HG02623 (cell line): ENCODE results near the gene DCAF5.
"Not testable (repeated sequence)": the region's sequence is repeated elsewhere in the genome, so short reads cannot be mapped to it uniquely, and the experiment has no call there.

Experiments used
- ATAC-seq: cut with Tn5 transposase; IDR thresholded peaks from one replicate; pipeline ENCODE4 v1.9.1; 2021; ENCODE audit warnings: moderate library complexity; ENCODE audit not compliant: unreplicated experiment

The DCAF5 gene

GRCh38 chr14:69152902-69153151 is at the start of gene DCAF5:
Gene DCAF5 (minus strand): TSS chr14:69153119. CDS start chr14:69152978, 141 bp downstream.
- no peak for ATAC-seq

GRCh38 chr14:69199786-69200185 is 46.9 kb upstream of the DCAF5 start:
- ATAC-seq = no peak

GRCh38 chr14:69193721-69194120 is 40.8 kb upstream of the DCAF5 start:
- no peak for ATAC-seq

DNA sequence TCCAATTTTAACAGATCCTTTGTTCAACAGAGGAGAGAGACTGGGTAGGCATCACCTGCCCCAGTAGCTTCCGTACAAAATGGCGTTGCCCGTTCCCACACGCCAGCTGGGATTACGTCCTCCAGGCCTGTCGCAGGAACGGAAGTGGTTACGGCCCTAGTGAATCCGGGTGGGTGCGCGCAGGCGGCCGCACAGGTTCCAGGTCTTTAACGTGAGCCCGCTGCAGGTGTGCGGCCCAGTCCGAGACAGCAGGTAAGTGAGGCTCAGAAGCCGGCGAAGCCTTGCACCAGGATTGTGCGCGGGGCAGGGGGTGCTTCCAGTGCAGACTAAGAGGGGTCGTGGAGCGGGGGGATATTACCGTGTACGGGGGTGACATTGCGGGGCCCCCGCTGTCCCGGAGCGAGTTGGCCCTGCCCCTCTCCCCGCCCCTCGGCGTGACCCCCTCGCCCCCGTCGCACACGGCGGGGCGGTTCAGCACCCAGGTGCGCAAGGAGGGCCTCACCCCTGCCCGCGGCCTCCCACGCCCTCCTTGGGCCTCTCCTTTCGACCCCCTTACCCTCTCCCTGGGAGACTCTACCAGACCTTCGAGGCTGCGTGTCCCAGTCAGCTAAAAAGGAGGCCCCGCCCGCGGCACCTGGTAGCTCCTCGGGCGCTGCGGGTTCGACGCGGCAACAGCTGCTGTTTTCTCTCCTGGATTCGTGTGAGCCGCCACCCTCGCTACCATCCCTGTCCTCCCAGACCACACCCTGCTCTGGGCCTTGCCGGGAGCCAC is 38.6 kb upstream of the DCAF5 start, which contains the start of gene EXD2:
Gene EXD2, plus strand, starts transcription at position 159 of the 772 bp plus-strand sequence. CDS start 17,973 bp downstream, outside the sequence.
- peak; percentile 81 for ATAC-seq

DNA sequence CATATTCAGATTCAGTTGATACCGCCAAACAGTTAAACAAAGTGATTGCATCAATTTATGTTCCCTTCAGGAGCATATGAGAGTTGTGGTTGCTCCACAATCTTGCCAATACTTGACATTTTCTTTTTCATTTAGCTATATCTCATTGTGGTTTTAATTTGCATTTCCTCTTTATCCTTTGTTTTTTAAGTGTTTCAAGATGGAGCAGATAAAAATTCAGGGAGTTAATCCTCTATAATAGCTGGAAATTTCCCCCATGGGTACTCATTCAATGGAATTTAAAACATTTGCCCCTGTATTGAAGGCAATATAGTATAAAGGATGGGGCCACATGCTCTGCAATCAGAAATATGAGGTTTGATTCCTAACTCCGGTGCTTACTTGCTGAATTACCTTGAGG is 37.3 kb upstream of the DCAF5 start:
- no peak for ATAC-seq

- ATAC-seq = no peak
Observed at GRCh38 chr14:69183735-69184134, 30.8 kb upstream of the DCAF5 start.

- not testable (repeated sequence) for ATAC-seq
Observed at GRCh38 chr14:69182580-69182979, 29.7 kb upstream of the DCAF5 start.

- ATAC-seq = no peak
Observed at GRCh38 chr14:69181491-69181890, 28.6 kb upstream of the DCAF5 start.

- ATAC-seq = no peak
Observed at GRCh38 chr14:69175130-69175529, 22.2 kb upstream of the DCAF5 start.

GRCh38 chr14:69171569-69171968 is 18.6 kb upstream of the DCAF5 start:
- no peak for ATAC-seq

- ATAC-seq = no peak
Observed at GRCh38 chr14:69170839-69171238, 17.9 kb upstream of the DCAF5 start.

- not testable (repeated sequence) for ATAC-seq
Observed at GRCh38 chr14:69165787-69166186, 12.9 kb upstream of the DCAF5 start.

- ATAC-seq = no peak
Observed at GRCh38 chr14:69161590-69161989, 8.7 kb upstream of the DCAF5 start.

- no peak for ATAC-seq
Observed at GRCh38 chr14:69156224-69156623, 3.3 kb upstream of the DCAF5 start.

- ATAC-seq = no peak
Observed at GRCh38 chr14:69154779-69155178, 1.9 kb upstream of the DCAF5 start.

DNA sequence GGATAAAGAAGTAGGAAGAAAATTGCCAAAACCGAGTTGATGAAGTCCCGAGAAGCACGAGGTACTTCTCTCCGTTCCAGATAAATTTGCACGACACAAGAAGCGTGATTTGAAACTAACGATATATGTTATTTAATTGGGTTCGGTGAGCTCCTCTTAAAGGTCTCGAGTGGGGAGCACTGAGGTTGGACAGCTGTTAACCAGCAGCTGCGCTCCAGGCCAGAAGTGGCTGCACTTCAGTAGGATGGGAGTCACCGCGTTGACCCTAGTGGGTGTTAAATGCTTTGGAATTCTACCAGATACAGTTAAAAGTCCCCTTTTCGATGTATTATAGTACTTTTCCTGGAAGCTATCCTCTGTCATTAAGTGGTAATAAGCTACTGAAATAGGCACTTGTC is 953 bp upstream of the DCAF5 start:
- ATAC-seq = no peak

- ATAC-seq = peak; percentile 88
Observed at GRCh38 chr14:69153152-69153872, 393 bp upstream of the DCAF5 start.

GRCh38 chr14:69152181-69152901 is 578 bp downstream of the DCAF5 start:
- ATAC-seq = peak; percentile 4

- ATAC-seq = no peak
Observed at GRCh38 chr14:69151458-69152180, 1.3 kb downstream of the DCAF5 start.

DNA sequence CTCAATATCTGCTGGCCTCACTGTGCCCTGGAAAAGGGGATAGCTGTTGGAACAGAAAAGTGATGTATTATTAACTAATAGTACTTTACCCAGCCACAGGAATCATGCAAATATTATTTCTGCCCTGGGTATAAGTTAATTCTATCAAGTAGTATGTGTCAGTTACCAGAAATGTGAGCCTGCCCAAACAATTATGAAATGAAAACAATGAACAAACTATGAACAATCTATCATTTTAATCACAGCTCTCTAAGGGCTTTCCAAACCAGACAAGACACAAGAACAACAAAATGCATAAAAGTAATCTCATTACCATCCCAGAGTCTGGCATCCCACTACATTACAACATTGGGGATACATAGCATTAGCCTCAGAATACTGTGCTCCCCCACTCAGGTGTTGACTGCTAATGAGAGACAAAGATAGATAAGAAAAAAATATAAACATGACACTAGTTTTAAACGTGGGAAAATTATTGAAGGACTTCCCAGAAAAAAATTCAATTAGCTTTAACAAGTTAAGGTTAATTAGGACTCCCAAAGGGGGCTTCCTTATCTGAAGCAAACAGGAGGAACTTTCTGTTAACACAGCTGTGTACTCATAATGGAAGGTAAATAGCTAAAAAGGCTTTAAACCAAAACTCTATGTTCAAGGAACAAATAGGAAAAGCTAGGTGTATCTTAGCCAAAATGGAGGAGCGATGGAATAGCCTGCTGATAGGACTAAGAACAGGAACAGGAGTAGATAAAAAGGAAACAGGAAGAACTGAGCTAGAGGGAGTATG is 3.3 kb downstream of the DCAF5 start:
- no peak for ATAC-seq
